GM12878 (cell line): ENCODE results near the gene TAF6L.

Experiments
- ATF7 ChIP-seq: fragments of 450-650 bp; IDR thresholded peaks from 2 replicates; pipeline ENCODE4 v1.6.1; 2016; ENCODE audit warnings: low read depth, mild to moderate bottlenecking
- CTCF ChIP-seq, 3 experiments: IDR thresholded peaks in 2 of 3; conservative IDR thresholded peaks in 1 of 3; 2 replicates each; pipeline ENCODE4 v1.5.1; 2011; ENCODE audit warnings: low read depth in 3 of 3, low read length in 3 of 3, mild to moderate bottlenecking in 3 of 3, control low read depth in 2 of 3, moderate library complexity in 2 of 3, inconsistent platforms in 1 of 3, mixed read lengths in 1 of 3; ENCODE audit not compliant: control insufficient read depth in 2 of 3, insufficient read depth in 1 of 3; ENCODE audit errors: extremely low read depth in 1 of 3
- PBX3 ChIP-seq: IDR thresholded peaks from 2 replicates; pipeline ENCODE4 v1.6.1; 2011; ENCODE audit warnings: mild to moderate bottlenecking, low read depth, low read length, moderate library complexity; ENCODE audit not compliant: insufficient replicate concordance
- POLR2A ChIP-seq: IDR thresholded peaks from 2 replicates; pipeline ENCODE4 v1.6.1; 2011; ENCODE audit warnings: low read depth, mild to moderate bottlenecking, low read length
- POLR2AphosphoS5 ChIP-seq: IDR thresholded peaks from 2 replicates; pipeline ENCODE4 v1.6.1; 2011; ENCODE audit warnings: mild to moderate bottlenecking, low read length, inconsistent platforms
- SP1 ChIP-seq: IDR thresholded peaks from one replicate; pipeline ENCODE4 v1.6.1; 2011; ENCODE audit warnings: low read depth, low read length
- TCF12 ChIP-seq: IDR thresholded peaks from 2 replicates; pipeline ENCODE4 v1.6.1; 2011; ENCODE audit warnings: low read depth, mild to moderate bottlenecking, low read length
- ZBTB4 ChIP-seq: fragments of 450-650 bp; formaldehyde crosslinking; IDR thresholded peaks from 2 replicates; pipeline ENCODE4 v1.4.0; 2022; ENCODE audit warnings: mild to moderate bottlenecking, moderate library complexity
- ZNF24 ChIP-seq: fragments of 450-650 bp; IDR thresholded peaks from 2 replicates; pipeline ENCODE4 v1.6.1; 2017; ENCODE audit warnings: antibody characterized with exemption, mild to moderate bottlenecking

GRCh38 chr11:62801071-62801470 lies 29.9 kb downstream of the TAF6L start:
- no peak for TF ChIP-seq ZBTB4 (CRISPR knock-in tag)
- no peak for TF ChIP-seq CTCF (IDR thresholded peaks at IDR 0.05 in 2 of 3, conservative IDR thresholded peaks at IDR 0.05 in 1 of 3; ENCODE audit: control insufficient read depth in 2 of 3, extremely low read depth in 1 of 3, insufficient read depth in 1 of 3, low read depth in 3 of 3, low read length in 3 of 3)
- TF ChIP-seq POLR2AphosphoS5 = peak; percentile 21; the same call in 1 of the 2 replicates
- no peak for TF ChIP-seq POLR2A
- no peak for TF ChIP-seq TCF12
- no peak for TF ChIP-seq ZNF24
- no peak for TF ChIP-seq ATF7
- TF ChIP-seq SP1 = no peak
- TF ChIP-seq PBX3 = no peak
